Measurements from ENCODE around the gene FSTL4. TPM values are rescaled to one million over a fixed set of nuclear protein-coding genes. Genes with fewer than 3 reads are reported as not detected.

Gene FSTL4
- total and polyA plus RNA-seq, 4 donors: 0.02 to 0.18 TPM; not detected in 2

DNA sequence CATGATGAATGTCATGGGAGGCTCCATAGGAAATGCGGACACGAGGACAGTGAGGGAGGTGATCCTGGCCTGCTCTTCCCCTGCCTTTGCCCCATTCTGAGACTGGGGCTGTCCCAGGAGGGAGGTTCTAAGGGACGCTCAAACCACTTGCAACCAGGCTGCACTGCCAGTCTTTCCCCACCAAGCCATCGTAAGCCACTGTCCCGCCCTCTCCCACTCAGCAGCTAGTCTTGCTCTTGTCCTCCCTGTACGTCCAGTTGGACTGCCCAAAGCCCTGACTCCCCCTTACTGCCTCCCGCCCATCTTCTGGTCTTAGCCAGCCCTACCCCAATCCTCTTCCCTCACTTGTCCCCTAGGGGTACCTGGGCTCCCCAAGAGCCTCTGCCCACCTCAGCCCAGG, 115.7 kb downstream of the FSTL4 start:
- Histone ChIP-seq H3K9me3 (ENCODE audit: control insufficient read depth in 4 of 4, low read length in 3 of 4) (no peaks in the 10 kb centered on the region), H3K27ac (ENCODE audit: low read depth in 1 of 2, low read length in 2 of 2) (no peak overlapping the region), H3K36me3 (ENCODE audit: control insufficient read depth in 4 of 4, insufficient read depth in 3 of 4, low read depth in 1 of 4, low read length in 3 of 4) (no peaks in the 10 kb centered on the region), H3K4me1 (ENCODE audit: control insufficient read depth in 4 of 4, insufficient read depth in 4 of 4, low read length in 3 of 4) (no peaks in the 10 kb centered on the region), H3K4me3 (ENCODE audit: low read depth in 1 of 3, low read length in 3 of 3) (no peak overlapping the region), H3K9ac (ENCODE audit: low read depth in 1 of 2, low read length in 2 of 2) (no peak overlapping the region), H3K27me3 (ENCODE audit: control insufficient read depth in 4 of 4, insufficient read depth in 4 of 4, low read length in 3 of 4) (no peaks in the 10 kb centered on the region)
- 93% methylated on average over 7 of the region's 7 CpGs for WGBS
- DNase-seq (ENCODE audit: low spot score): no peak
- TF ChIP-seq, protein P1, sequence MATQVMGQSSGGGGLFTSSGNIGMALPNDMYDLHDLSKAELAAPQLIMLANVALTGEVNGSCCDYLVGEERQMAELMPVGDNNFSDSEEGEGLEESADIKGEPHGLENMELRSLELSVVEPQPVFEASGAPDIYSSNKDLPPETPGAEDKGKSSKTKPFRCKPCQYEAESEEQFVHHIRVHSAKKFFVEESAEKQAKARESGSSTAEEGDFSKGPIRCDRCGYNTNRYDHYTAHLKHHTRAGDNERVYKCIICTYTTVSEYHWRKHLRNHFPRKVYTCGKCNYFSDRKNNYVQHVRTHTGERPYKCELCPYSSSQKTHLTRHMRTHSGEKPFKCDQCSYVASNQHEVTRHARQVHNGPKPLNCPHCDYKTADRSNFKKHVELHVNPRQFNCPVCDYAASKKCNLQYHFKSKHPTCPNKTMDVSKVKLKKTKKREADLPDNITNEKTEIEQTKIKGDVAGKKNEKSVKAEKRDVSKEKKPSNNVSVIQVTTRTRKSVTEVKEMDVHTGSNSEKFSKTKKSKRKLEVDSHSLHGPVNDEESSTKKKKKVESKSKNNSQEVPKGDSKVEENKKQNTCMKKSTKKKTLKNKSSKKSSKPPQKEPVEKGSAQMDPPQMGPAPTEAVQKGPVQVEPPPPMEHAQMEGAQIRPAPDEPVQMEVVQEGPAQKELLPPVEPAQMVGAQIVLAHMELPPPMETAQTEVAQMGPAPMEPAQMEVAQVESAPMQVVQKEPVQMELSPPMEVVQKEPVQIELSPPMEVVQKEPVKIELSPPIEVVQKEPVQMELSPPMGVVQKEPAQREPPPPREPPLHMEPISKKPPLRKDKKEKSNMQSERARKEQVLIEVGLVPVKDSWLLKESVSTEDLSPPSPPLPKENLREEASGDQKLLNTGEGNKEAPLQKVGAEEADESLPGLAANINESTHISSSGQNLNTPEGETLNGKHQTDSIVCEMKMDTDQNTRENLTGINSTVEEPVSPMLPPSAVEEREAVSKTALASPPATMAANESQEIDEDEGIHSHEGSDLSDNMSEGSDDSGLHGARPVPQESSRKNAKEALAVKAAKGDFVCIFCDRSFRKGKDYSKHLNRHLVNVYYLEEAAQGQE (IDR thresholded peaks at IDR 0.05): no peak
- TF ChIP-seq CTCF (IDR thresholded peaks at IDR 0.05; ENCODE audit: low read depth, low read length, missing input control) (no peak), RAD21 (IDR thresholded peaks at IDR 0.05) (no peak)

DNA sequence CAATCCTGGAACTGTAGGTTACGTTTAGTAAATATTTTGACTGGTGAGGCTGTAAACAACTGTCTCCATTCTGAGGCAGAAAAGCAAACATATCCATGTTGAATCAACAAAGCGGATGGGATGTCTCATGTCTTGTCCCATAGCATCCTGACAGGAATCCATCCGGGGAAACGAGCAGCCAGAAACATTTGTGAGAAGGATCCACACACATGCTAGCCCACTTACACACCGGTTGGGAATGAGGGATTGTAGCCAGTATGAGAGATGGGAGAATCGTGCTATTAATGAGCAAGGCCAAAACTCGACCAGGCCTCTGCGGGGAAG, 117.5 kb downstream of the FSTL4 start:
- Histone ChIP-seq H3K4me3 (ENCODE audit: low read depth in 1 of 3, low read length in 3 of 3) (no peak overlapping the region), H3K9ac (ENCODE audit: low read depth in 1 of 2, low read length in 2 of 2) (no peak overlapping the region), H3K27ac (ENCODE audit: low read depth in 1 of 2, low read length in 2 of 2) (no peak overlapping the region), H3K9me3 (ENCODE audit: control insufficient read depth in 4 of 4, low read length in 3 of 4) (no peaks in the 10 kb centered on the region), H3K4me1 (ENCODE audit: control insufficient read depth in 4 of 4, insufficient read depth in 4 of 4, low read length in 3 of 4) (no peaks in the 10 kb centered on the region), H3K36me3 (ENCODE audit: control insufficient read depth in 4 of 4, insufficient read depth in 3 of 4, low read depth in 1 of 4, low read length in 3 of 4) (no peaks in the 10 kb centered on the region), H3K27me3 (ENCODE audit: control insufficient read depth in 4 of 4, insufficient read depth in 4 of 4, low read length in 3 of 4) (no peaks in the 10 kb centered on the region)
- 77% methylated on average over 8 of the region's 8 CpGs for WGBS
- DNase-seq (ENCODE audit: low spot score): no peak
- TF ChIP-seq HNF4A (conservative IDR thresholded peaks at IDR 0.05) (no peak), RXRA (IDR thresholded peaks at IDR 0.05) (no peak), YY1 (IDR thresholded peaks at IDR 0.05) (no peak), FOXA2 (IDR thresholded peaks at IDR 0.05) (no peak), GABPA (IDR thresholded peaks at IDR 0.05 in 1 of 2, conservative IDR thresholded peaks at IDR 0.05 in 1 of 2) (no peak), TAF1 (conservative IDR thresholded peaks at IDR 0.05) (no peak), HNF4G (IDR thresholded peaks at IDR 0.05) (no peak), JUND (IDR thresholded peaks at IDR 0.05) (no peak), CTCF (IDR thresholded peaks at IDR 0.05; ENCODE audit: low read depth, low read length, missing input control) (no peak), EGR1 (IDR thresholded peaks at IDR 0.05; ENCODE audit: low read depth in 2 of 2) (no peak), NR2F2 (IDR thresholded peaks at IDR 0.05) (no peak), SP1 (IDR thresholded peaks at IDR 0.05) (no peak), FOXA1 (IDR thresholded peaks at IDR 0.05) (no peak), RAD21 (IDR thresholded peaks at IDR 0.05) (no peak)
- TF ChIP-seq, protein P2, sequence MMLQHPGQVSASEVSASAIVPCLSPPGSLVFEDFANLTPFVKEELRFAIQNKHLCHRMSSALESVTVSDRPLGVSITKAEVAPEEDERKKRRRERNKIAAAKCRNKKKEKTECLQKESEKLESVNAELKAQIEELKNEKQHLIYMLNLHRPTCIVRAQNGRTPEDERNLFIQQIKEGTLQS (IDR thresholded peaks at IDR 0.05): no peak
- TF ChIP-seq, protein P3, sequence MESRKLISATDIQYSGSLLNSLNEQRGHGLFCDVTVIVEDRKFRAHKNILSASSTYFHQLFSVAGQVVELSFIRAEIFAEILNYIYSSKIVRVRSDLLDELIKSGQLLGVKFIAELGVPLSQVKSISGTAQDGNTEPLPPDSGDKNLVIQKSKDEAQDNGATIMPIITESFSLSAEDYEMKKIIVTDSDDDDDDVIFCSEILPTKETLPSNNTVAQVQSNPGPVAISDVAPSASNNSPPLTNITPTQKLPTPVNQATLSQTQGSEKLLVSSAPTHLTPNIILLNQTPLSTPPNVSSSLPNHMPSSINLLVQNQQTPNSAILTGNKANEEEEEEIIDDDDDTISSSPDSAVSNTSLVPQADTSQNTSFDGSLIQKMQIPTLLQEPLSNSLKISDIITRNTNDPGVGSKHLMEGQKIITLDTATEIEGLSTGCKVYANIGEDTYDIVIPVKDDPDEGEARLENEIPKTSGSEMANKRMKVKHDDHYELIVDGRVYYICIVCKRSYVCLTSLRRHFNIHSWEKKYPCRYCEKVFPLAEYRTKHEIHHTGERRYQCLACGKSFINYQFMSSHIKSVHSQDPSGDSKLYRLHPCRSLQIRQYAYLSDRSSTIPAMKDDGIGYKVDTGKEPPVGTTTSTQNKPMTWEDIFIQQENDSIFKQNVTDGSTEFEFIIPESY (IDR thresholded peaks at IDR 0.05): no peak
- TF ChIP-seq, protein P4, sequence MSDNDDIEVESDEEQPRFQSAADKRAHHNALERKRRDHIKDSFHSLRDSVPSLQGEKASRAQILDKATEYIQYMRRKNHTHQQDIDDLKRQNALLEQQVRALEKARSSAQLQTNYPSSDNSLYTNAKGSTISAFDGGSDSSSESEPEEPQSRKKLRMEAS (IDR thresholded peaks at IDR 0.05): no peak
- TF ChIP-seq, protein P1 (IDR thresholded peaks at IDR 0.05): no peak

All from liver (tissue), 9 donors.